ENCODE measurements around the gene OR5I1. TPM values are rescaled to one million over a fixed set of nuclear protein-coding genes. Genes with fewer than 3 reads are reported as not detected.

Gene OR5I1
- total RNA-seq (2022; extraction: Qiagen RNA extraction), result not detected in 5 replicates

GRCh38 chr11:55936300-55936699 lies at the start of gene OR5I1:
TSS of gene OR5I1 (minus strand) at chr11:55936400. CDS start at chr11:55936400, 0 bp downstream.

GRCh38 chr11:55969845-55970244 lies 33.6 kb upstream of the OR5I1 start, which contains the start of gene OR10AG1:
TSS of gene OR10AG1 (minus strand) at chr11:55969945. CDS start at chr11:55969907, 38 bp downstream.

GRCh38 chr11:55914482-55914881 lies 21.7 kb downstream of the OR5I1 start, which contains the start of gene OR5W2:
TSS of gene OR5W2 (minus strand) at chr11:55914582. CDS start at chr11:55914582, 0 bp downstream.

Other genes with a start within 250 kb of the OR5I1 start
- not detected in 5 replicates for gene OR5D13, start 163.0 kb downstream of the OR5I1 start, total RNA-seq (2022; extraction: Qiagen RNA extraction)
- gene OR5D14, start 140.8 kb downstream of the OR5I1 start, total RNA-seq (2022; extraction: Qiagen RNA extraction), result not detected in 5 replicates
- gene OR5L1, start 125.0 kb downstream of the OR5I1 start, total RNA-seq (2022; extraction: Qiagen RNA extraction), result not detected in 5 replicates
- not detected in 5 replicates for gene OR5D18, start 116.8 kb downstream of the OR5I1 start, total RNA-seq (2022; extraction: Qiagen RNA extraction)
- gene OR5L2, start 109.2 kb downstream of the OR5I1 start, total RNA-seq (2022; extraction: Qiagen RNA extraction), result not detected in 5 replicates
- not detected in 5 replicates for gene OR5D16, start 97.6 kb downstream of the OR5I1 start, total RNA-seq (2022; extraction: Qiagen RNA extraction)
- gene TRIM51, start 53.1 kb downstream of the OR5I1 start, total RNA-seq (2022; extraction: Qiagen RNA extraction), result not detected in 5 replicates
- gene OR5W2, start 21.8 kb downstream of the OR5I1 start, total RNA-seq (2022; extraction: Qiagen RNA extraction), result not detected in 5 replicates
- gene OR10AG1, start 33.5 kb upstream of the OR5I1 start, total RNA-seq (2022; extraction: Qiagen RNA extraction), result not detected in 5 replicates
- not detected in 5 replicates for gene OR5F1, start 58.2 kb upstream of the OR5I1 start, total RNA-seq (2022; extraction: Qiagen RNA extraction)
- not detected in 5 replicates for gene OR5AS1, start 91.3 kb upstream of the OR5I1 start, total RNA-seq (2022; extraction: Qiagen RNA extraction)
- gene OR8I2, start 156.9 kb upstream of the OR5I1 start, total RNA-seq (2022; extraction: Qiagen RNA extraction), result not detected in 5 replicates
- gene OR8H2, start 167.3 kb upstream of the OR5I1 start, total RNA-seq (2022; extraction: Qiagen RNA extraction), result not detected in 5 replicates
- not detected in 5 replicates for gene OR8H3, start 186.0 kb upstream of the OR5I1 start, total RNA-seq (2022; extraction: Qiagen RNA extraction)
- not detected in 5 replicates for gene OR8J3, start 203.8 kb upstream of the OR5I1 start, total RNA-seq (2022; extraction: Qiagen RNA extraction)
- gene OR8K5, start 223.9 kb upstream of the OR5I1 start, total RNA-seq (2022; extraction: Qiagen RNA extraction), result not detected in 5 replicates
- not detected in 5 replicates for gene OR5J2, start 240.2 kb upstream of the OR5I1 start, total RNA-seq (2022; extraction: Qiagen RNA extraction)